Panc1 (cell line): ENCODE data around the gene ZNRF3.

ENCODE experiments used
- CTCF ChIP-seq: fragments of 450-650 bp; IDR thresholded peaks from 2 replicates; pipeline ENCODE4 v1.5.1; 2017; ENCODE audit warnings: mild to moderate bottlenecking
- POLR2AphosphoS5 ChIP-seq: IDR thresholded peaks from 2 replicates; pipeline ENCODE4 v1.6.1; 2012; ENCODE audit warnings: mild to moderate bottlenecking, low read depth, low read length, moderate library complexity
- REST ChIP-seq, 2 experiments: IDR thresholded peaks; 2 replicates each; pipeline ENCODE4 v1.6.1; 2011 to 2012; ENCODE audit warnings: low read depth in 2 of 2, control low read depth in 1 of 2, low read length in 1 of 2, mild to moderate bottlenecking in 1 of 2, moderate library complexity in 1 of 2; ENCODE audit not compliant: insufficient read depth in 1 of 2
- SIN3A ChIP-seq: IDR thresholded peaks from 2 replicates; pipeline ENCODE4 v1.6.1; 2012; ENCODE audit warnings: low read depth, mild to moderate bottlenecking, low read length, moderate library complexity, borderline replicate concordance; ENCODE audit not compliant: insufficient read depth
- TCF7L2 ChIP-seq: IDR thresholded peaks from 2 replicates; pipeline ENCODE4 v1.6.1; 2011; ENCODE audit warnings: mild to moderate bottlenecking, low read depth, low read length, inconsistent platforms

GRCh38 chr22:28909375-28909774 lies 26.0 kb downstream of the ZNRF3 start:
- TF ChIP-seq CTCF (no peak), TCF7L2 (no peak), REST (IDR thresholded peaks at IDR 0.05; ENCODE audit: insufficient read depth in 1 of 2, low read depth in 2 of 2, low read length in 1 of 2) (no peak), POLR2AphosphoS5 (no peak), SIN3A (no peak)
